HCT116 (cell line): ENCODE data around the gene FAM53B. TPM values are rescaled to one million over a fixed set of nuclear protein-coding genes. Genes with fewer than 3 reads are reported as not detected.

Source experiments
- ATAC-seq: fragments of 200-7000 bp; cut with Tn5 transposase; 2 replicates; pipeline ENCODE4 v1.9.1; 2020; ENCODE audit warnings: mild to moderate bottlenecking, moderate library complexity
- BruUV-seq: library from RNA; stranded (reverse); fragments of 400-500 nt; replicated peaks from 2 replicates; lab custom pipeline; 2021; lab: Mats Ljungman, UMichigan
- CTCF ChIA-PET: fragments of 300-600 bp; sonication (Branson Sonifier 250); formaldehyde crosslinking; loops from one replicate; lab custom pipeline; 2021; ENCODE audit warnings: antibody characterized with exemption; lab: Charles Lee
- POLR2A ChIA-PET: fragments of 300-600, 350-600 bp; sonication (Branson Sonifier 250); formaldehyde crosslinking; loops from one replicate; lab custom pipeline; 2021; ENCODE audit warnings: antibody characterized with exemption; lab: Charles Lee
- RAD21 ChIA-PET, 2 experiments: fragments of 300-600 bp; sonication (Branson Sonifier 250); formaldehyde crosslinking; loops; one replicate each; lab custom pipeline; 2023; ENCODE audit warnings: low total read pairs in 2 of 2; ENCODE audit not compliant: uncharacterized antibody in 2 of 2, unreplicated experiment in 2 of 2, low non-redundant PET in 1 of 2; lab: Charles Lee
- DNase-seq: peaks from one replicate; pipeline ENCODE4 v3.0.0-alpha.2; 2010; ENCODE audit warnings: low read depth, low spot score
- H2AFZ ChIP-seq: fragments of 200-600 bp; shearing (Covaris generic), sonication (generic); 2 replicates; pipeline ENCODE4 v1.6.1; 2017; ENCODE audit warnings: low read depth, mixed run types, mixed read lengths, antibody characterized with exemption, low read length; ENCODE audit not compliant: poor library complexity, severe bottlenecking
- H3K27ac ChIP-seq: 2 replicates; pipeline ENCODE4 v1.5.1; 2012; ENCODE audit warnings: low read depth, low read length
- H3K27me3 ChIP-seq: fragments of 200-600 bp; sonication (generic); 2 replicates; pipeline ENCODE4 v1.6.1; 2016; ENCODE audit warnings: mixed run types, low read length, mixed read lengths; ENCODE audit not compliant: insufficient read depth
- H3K36me3 ChIP-seq, 2 experiments: fragments of 200-500 bp in 1 of 2; fragments of 200-600 bp in 1 of 2; sonication (Bioruptor generic) in 1 of 2; sonication (generic) in 1 of 2; 2 replicates each; pipeline versions ENCODE4 v1.5.1 to v1.6.1; 2014 to 2016; ENCODE audit warnings: low read length in 2 of 2, inconsistent platforms in 1 of 2, mixed read lengths in 1 of 2, mixed run types in 1 of 2; ENCODE audit not compliant: insufficient read depth in 2 of 2, control insufficient read depth in 1 of 2
- H3K4me1 ChIP-seq, 2 experiments: fragments of 200-600 bp in 1 of 2; sonication (generic) in 1 of 2; 2 replicates each; pipeline versions ENCODE4 v1.5.1 to v1.6.1; 2012 to 2017; ENCODE audit warnings: low read length in 2 of 2, inconsistent platforms in 1 of 2, mild to moderate bottlenecking in 1 of 2, mixed read lengths in 1 of 2, mixed run types in 1 of 2, moderate library complexity in 1 of 2; ENCODE audit not compliant: insufficient read depth in 2 of 2, control insufficient read depth in 1 of 2
- H3K4me2 ChIP-seq: fragments of 200-600 bp; sonication (generic); 2 replicates; pipeline ENCODE4 v1.6.1; 2017; ENCODE audit warnings: mixed run types, low read length, mixed read lengths
- H3K4me3 ChIP-seq, 2 experiments: fragments of 200-600 bp in 1 of 2; sonication (generic) in 1 of 2; replicated peaks in 1 of 2; 2 replicates each; pipeline ENCODE4 v1.5.1; 2011 to 2016; ENCODE audit warnings: low read length in 2 of 2, control low read depth in 1 of 2, low read depth in 1 of 2, mild to moderate bottlenecking in 1 of 2, mixed read lengths in 1 of 2, mixed run types in 1 of 2
- H3K79me2 ChIP-seq: fragments of 200-600 bp; sonication (generic); 2 replicates; pipeline ENCODE4 v1.6.1; 2017; ENCODE audit warnings: mild to moderate bottlenecking, mixed run types, low read length, moderate library complexity, mixed read lengths; ENCODE audit not compliant: insufficient read depth
- H3K9ac ChIP-seq: fragments of 200-600 bp; sonication (generic); 2 replicates; pipeline ENCODE4 v1.6.1; 2016; ENCODE audit warnings: low read length, mixed read lengths
- H3K9me2 ChIP-seq: fragments of 200-600 bp; sonication (generic), shearing (Covaris generic); 2 replicates; pipeline ENCODE4 v1.6.1; 2017; ENCODE audit warnings: mixed run types, mild to moderate bottlenecking, moderate library complexity; ENCODE audit not compliant: insufficient read depth
- H3K9me3 ChIP-seq, 2 experiments: fragments of 200-500 bp in 1 of 2; fragments of 200-600 bp in 1 of 2; sonication (Bioruptor generic) in 1 of 2; sonication (generic) in 1 of 2; 2 replicates each; pipeline ENCODE4 v1.6.1; 2014 to 2017; ENCODE audit warnings: low read length in 2 of 2, mixed read lengths in 2 of 2, inconsistent platforms in 1 of 2, low read depth in 1 of 2, mild to moderate bottlenecking in 1 of 2, mixed run types in 1 of 2, moderate library complexity in 1 of 2; ENCODE audit not compliant: control insufficient read depth in 1 of 2, insufficient read depth in 1 of 2
- H4K20me1 ChIP-seq: fragments of 200-600 bp; sonication (generic), shearing (Covaris generic); 2 replicates; pipeline ENCODE4 v1.6.1; 2017; ENCODE audit warnings: mixed run types, mild to moderate bottlenecking, moderate library complexity; ENCODE audit not compliant: insufficient read depth
- ATF3 ChIP-seq: IDR thresholded peaks from 2 replicates; pipeline ENCODE4 v1.6.1; 2012
- CEBPB ChIP-seq: IDR thresholded peaks from 2 replicates; pipeline ENCODE4 v1.6.1; 2012; ENCODE audit warnings: low read depth
- ELF1 ChIP-seq: IDR thresholded peaks from 2 replicates; pipeline ENCODE4 v1.6.1; 2012; ENCODE audit warnings: low read depth, borderline replicate concordance
- EZH2phosphoT487 ChIP-seq: fragments of 200-600 bp; IDR thresholded peaks from 2 replicates; pipeline ENCODE4 v1.6.1; 2018; ENCODE audit warnings: antibody characterized with exemption, borderline replicate concordance
- JUND ChIP-seq: IDR thresholded peaks from 2 replicates; pipeline ENCODE4 v1.6.1; 2012
- MAX ChIP-seq: IDR thresholded peaks from 2 replicates; pipeline ENCODE4 v1.6.1; 2012
- POLR2A ChIP-seq: IDR thresholded peaks from 2 replicates; pipeline ENCODE4 v1.7.0; 2011; ENCODE audit warnings: borderline replicate concordance; ENCODE audit not compliant: insufficient read depth, insufficient read length; ENCODE audit errors: extremely low read depth
- POLR2AphosphoS5 ChIP-seq: IDR thresholded peaks from 2 replicates; pipeline ENCODE4 v1.6.1; 2011; ENCODE audit warnings: mild to moderate bottlenecking, low read depth, low read length, moderate library complexity
- REST ChIP-seq: IDR thresholded peaks from 2 replicates; pipeline ENCODE4 v1.6.1; 2012; ENCODE audit warnings: low read depth
- SIN3A ChIP-seq: IDR thresholded peaks from 2 replicates; pipeline ENCODE4 v1.6.1; 2012; ENCODE audit warnings: low read depth
- SP1 ChIP-seq: IDR thresholded peaks from 2 replicates; pipeline ENCODE4 v1.6.1; 2012; ENCODE audit warnings: low read depth
- TCF7L2 ChIP-seq: IDR thresholded peaks from 2 replicates; pipeline ENCODE4 v1.7.0; 2011; ENCODE audit warnings: borderline replicate concordance, inconsistent platforms; ENCODE audit not compliant: insufficient read depth, insufficient read length; ENCODE audit errors: extremely low read depth
- YY1 ChIP-seq: IDR thresholded peaks from 2 replicates; pipeline ENCODE4 v1.6.1; 2011; ENCODE audit warnings: low read length, low read depth, moderate library complexity, mild to moderate bottlenecking; ENCODE audit not compliant: insufficient replicate concordance; ENCODE audit errors: extremely low read depth
- ZFX ChIP-seq: fragments of 450-650 bp; IDR thresholded peaks from 2 replicates; pipeline ENCODE4 v1.6.1; 2017
- intact Hi-C: fragments of 100-400 bp; cut with micrococcal nuclease; formaldehyde crosslinking; loops from 2 replicates; pipeline ENCODE4 v1.10.0; 2022
- total RNA-seq: library from RNA; stranded (reverse); gene quantifications from one replicate; pipeline ENCODE4 v1.2.1, GENCODE V29; 2021; ENCODE audit not compliant: unreplicated experiment
- TF ChIP-seq, protein P1 (sequence below), 3 experiments: fragments of 200-600 bp in 1 of 3; sonication (generic) in 1 of 3; IDR thresholded peaks in 2 of 3; conservative IDR thresholded peaks in 1 of 3; 2 replicates each; pipeline ENCODE4 v1.5.1; 2012 to 2017; ENCODE audit warnings: low read depth in 2 of 3, low read length in 2 of 3, antibody characterized with exemption in 1 of 3, borderline replicate concordance in 1 of 3, control low read depth in 1 of 3, mild to moderate bottlenecking in 1 of 3, mixed read lengths in 1 of 3, mixed run types in 1 of 3, moderate library complexity in 1 of 3; ENCODE audit not compliant: insufficient read depth in 1 of 3

FAM53B gene
- total RNA-seq, 1 experiment from 2014 or later, result 19.6 TPM

DNA sequence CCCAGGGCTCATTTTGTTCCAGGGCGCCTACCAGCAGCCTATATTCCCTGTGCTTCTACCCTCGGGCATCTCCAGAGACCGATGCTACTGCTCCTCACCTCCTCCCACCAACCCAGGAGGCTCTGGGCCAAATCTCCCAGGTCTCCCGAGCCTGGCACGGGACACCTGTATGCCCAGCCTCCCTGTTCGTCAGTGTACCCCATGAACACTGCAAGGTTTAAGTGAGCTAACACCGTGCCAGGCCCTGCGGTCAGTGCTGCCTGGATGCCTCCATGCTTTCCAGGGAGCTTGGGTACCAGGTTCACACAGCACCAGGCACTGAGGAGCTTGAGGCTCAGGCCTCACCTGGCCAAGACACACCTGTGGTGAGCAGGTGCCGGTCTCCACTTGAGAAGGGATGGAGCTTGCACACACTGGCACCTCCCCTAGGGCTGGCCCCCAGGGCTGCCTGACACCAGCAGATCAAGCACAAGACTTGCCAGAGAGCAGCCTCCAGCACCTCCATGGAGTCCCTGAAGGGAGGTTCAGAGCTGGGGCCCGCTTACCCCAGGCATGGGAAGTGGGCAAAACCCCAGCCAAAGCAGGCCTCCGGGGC is 80.3 kb downstream of the FAM53B start:
- Histone ChIP-seq H4K20me1 (no peaks in the 10 kb centered on the region), H3K36me3 (no peaks in the 10 kb centered on the region), H3K4me2 (no peak overlapping the region), H3K79me2 (no peaks in the 10 kb centered on the region), H3K27me3 (no peaks in the 10 kb centered on the region), H3K9ac (no peak overlapping the region), H2AFZ (no peak overlapping the region), H3K9me3 (no peaks in the 10 kb centered on the region), H3K27ac (no peak overlapping the region), H3K9me2 (no peaks in the 10 kb centered on the region), H3K4me1 (no peaks in the 10 kb centered on the region; a peak in 1 of 4 replicates), H3K4me3 (no peak overlapping the region)
- no peak for TF ChIP-seq ZFX
- TF ChIP-seq SP1, result no peak
- no peak for TF ChIP-seq POLR2A
- POLR2A ChIA-PET, result no interaction called here
- no TSS peak for BruUV-seq
- DNase-seq (no peak), ATAC-seq (no peak)
- CTCF ChIA-PET, result no interaction called here
- intact Hi-C loops, result no loop called here
- RAD21 ChIA-PET, result no interaction called here

DNA sequence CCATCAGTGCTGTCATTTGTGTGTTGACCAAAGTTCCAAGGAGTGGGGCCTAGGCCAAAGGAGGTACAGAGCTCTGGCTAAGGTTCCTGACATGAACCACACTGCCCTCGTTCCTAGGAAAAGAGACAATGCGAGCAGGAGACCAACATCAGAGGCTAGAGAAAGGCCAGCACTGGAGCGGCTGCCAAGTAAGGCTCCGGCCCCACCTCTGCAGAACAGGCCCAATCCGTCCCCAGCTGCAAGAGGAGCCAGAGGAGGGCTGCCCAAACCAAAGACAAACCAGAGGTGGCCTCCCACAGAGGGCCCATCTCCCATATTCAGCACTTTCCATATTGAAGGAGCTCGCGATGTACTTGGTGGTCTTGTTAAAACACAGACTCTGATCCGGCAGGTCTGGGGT is 81.0 kb downstream of the FAM53B start:
- no peaks in the 10 kb centered on the region for H4K20me1 ChIP-seq
- no peak overlapping the region for H3K4me3 ChIP-seq
- H3K4me1 ChIP-seq, result no peaks in the 10 kb centered on the region; a peak in 1 of 4 replicates
- no peaks in the 10 kb centered on the region for H3K27me3 ChIP-seq
- H3K36me3 ChIP-seq, result no peaks in the 10 kb centered on the region
- H3K27ac ChIP-seq, result no peak overlapping the region
- H3K9me3 ChIP-seq, result no peaks in the 10 kb centered on the region
- POLR2A ChIA-PET, result no interaction called here
- no peak overlapping the region for H2AFZ ChIP-seq
- no peak overlapping the region for H3K4me2 ChIP-seq
- ATAC-seq, result no peak
- no peak overlapping the region for H3K9ac ChIP-seq
- H3K79me2 ChIP-seq, result no peaks in the 10 kb centered on the region; the same call in 1 of the 2 replicates
- no peaks in the 10 kb centered on the region for H3K9me2 ChIP-seq
- intact Hi-C loops, result no loop called here
- no peak for DNase-seq
- CTCF ChIA-PET, result no interaction called here
- RAD21 ChIA-PET, result no interaction called here
- BruUV-seq, result no TSS peak
- TF ChIP-seq MAX, result no peak
- no peak for TF ChIP-seq SP1
- TF ChIP-seq POLR2A, result no peak
- TF ChIP-seq EZH2phosphoT487, result no peak
- no peak for TF ChIP-seq ELF1
- no peak for TF ChIP-seq JUND
- TF ChIP-seq TCF7L2, result no peak
- no peak for TF ChIP-seq ATF3
- TF ChIP-seq CEBPB, result no peak
- TF ChIP-seq REST, result no peak
- TF ChIP-seq, protein P1, sequence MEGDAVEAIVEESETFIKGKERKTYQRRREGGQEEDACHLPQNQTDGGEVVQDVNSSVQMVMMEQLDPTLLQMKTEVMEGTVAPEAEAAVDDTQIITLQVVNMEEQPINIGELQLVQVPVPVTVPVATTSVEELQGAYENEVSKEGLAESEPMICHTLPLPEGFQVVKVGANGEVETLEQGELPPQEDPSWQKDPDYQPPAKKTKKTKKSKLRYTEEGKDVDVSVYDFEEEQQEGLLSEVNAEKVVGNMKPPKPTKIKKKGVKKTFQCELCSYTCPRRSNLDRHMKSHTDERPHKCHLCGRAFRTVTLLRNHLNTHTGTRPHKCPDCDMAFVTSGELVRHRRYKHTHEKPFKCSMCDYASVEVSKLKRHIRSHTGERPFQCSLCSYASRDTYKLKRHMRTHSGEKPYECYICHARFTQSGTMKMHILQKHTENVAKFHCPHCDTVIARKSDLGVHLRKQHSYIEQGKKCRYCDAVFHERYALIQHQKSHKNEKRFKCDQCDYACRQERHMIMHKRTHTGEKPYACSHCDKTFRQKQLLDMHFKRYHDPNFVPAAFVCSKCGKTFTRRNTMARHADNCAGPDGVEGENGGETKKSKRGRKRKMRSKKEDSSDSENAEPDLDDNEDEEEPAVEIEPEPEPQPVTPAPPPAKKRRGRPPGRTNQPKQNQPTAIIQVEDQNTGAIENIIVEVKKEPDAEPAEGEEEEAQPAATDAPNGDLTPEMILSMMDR (IDR thresholded peaks at IDR 0.05 in 2 of 3, conservative IDR thresholded peaks at IDR 0.05 in 1 of 3; ENCODE audit: borderline replicate concordance in 1 of 3, insufficient read depth in 1 of 3, low read depth in 2 of 3, low read length in 2 of 3), result no peak
- TF ChIP-seq YY1, result no peak
- TF ChIP-seq SIN3A, result no peak
- TF ChIP-seq POLR2AphosphoS5, result no peak
